ENCODE measurements around the gene FBXL16.

Gene FBXL16

DNA sequence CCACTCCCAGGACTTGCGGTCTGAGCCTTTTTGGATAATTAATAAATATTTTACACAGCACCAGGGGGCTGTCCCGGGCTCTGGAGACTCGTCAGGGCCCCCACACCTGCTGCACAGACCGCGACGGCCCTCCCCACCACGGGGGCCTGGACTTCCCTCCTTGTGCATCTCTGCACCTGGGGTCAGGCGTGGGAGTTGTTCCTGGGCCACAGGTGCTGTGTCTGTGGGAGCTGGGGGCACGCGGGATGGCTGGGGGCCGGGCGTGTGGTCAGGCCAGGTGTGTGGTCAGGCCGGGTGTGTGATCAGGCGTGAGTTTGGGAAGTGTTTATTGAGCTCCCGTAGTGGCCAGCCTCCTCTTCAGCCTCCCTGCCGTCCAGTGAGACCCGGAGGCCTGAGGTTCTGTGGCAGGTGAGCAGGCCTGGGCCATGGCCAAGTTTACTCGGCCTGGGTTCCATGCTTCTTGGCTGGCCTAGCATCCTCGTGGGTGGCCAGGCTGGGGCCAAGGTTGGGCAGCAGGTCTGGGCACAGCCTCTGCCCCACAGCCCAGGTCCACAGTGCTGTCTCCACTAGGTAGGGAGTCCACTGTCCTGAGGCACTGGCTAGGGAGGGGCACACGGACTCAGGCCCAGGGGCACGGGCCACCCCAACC lies 27.3 kb downstream of the FBXL16 start:
- TF ChIP-seq, protein P1, sequence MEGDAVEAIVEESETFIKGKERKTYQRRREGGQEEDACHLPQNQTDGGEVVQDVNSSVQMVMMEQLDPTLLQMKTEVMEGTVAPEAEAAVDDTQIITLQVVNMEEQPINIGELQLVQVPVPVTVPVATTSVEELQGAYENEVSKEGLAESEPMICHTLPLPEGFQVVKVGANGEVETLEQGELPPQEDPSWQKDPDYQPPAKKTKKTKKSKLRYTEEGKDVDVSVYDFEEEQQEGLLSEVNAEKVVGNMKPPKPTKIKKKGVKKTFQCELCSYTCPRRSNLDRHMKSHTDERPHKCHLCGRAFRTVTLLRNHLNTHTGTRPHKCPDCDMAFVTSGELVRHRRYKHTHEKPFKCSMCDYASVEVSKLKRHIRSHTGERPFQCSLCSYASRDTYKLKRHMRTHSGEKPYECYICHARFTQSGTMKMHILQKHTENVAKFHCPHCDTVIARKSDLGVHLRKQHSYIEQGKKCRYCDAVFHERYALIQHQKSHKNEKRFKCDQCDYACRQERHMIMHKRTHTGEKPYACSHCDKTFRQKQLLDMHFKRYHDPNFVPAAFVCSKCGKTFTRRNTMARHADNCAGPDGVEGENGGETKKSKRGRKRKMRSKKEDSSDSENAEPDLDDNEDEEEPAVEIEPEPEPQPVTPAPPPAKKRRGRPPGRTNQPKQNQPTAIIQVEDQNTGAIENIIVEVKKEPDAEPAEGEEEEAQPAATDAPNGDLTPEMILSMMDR (conservative IDR thresholded peaks at IDR 0.05) = no peak
- peak overlapping the region; percentile 91 for H3K27ac ChIP-seq

DNA sequence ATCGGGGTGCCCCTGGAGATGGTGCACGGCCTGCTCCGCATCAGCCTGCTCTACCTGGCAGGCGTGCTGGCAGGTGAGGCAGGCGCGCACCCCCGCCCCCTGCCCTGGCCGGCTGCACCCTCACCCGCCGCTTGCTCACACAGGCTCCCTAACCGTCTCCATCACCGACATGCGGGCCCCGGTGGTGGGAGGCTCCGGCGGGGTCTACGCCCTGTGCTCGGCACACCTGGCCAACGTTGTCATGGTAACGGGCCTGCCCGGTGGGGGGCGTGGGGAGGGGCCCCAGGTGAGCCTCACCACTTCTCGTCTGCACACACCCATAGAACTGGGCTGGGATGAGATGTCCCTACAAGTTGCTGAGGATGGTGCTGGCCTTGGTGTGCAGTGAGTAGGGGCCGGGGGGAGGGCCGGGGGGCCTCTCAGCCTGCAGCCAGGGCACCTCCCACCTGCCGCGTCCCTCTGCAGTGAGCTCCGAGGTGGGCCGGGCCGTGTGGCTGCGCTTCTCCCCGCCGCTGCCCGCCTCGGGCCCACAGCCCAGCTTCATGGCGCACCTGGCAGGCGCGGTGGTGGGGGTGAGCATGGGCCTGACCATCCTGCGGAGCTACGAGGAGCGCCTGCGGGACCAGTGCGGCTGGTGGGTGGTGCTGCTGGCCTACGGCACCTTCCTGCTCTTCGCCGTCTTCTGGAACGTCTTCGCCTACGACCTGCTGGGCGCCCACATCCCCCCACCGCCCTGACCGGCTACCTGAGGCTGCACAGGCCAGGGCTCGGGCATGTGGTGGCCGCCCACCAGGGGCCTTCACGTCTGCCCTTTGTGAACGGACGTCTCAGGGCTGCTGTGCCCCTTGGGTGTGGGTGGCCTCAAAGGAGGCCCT lies 28.0 kb downstream of the FBXL16 start:
- TF ChIP-seq, protein P1 (conservative IDR thresholded peaks at IDR 0.05) = no peak
- no peak overlapping the region for H3K27ac ChIP-seq

DNA sequence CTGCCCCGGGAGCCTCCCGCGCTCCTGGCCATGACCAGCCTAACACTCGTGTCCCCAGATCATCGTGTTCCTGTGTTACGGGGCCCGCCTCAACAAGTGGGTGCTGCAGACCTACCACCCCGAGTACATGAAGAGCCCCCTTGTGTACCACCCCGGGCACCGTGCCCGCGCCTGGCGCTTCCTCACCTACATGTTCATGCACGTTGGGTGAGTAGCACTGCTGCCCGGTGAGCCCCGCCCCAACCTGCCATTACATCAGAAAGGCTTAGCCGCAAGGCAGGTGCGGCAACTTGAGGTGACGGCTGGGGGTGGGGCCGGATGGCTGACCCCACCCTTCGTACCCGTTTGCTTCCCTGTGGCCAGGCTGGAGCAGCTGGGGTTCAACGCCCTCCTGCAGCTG lies 28.7 kb downstream of the FBXL16 start:
- no peak overlapping the region for H3K27ac ChIP-seq
- TF ChIP-seq, protein P1 (conservative IDR thresholded peaks at IDR 0.05) = no peak

DNA sequence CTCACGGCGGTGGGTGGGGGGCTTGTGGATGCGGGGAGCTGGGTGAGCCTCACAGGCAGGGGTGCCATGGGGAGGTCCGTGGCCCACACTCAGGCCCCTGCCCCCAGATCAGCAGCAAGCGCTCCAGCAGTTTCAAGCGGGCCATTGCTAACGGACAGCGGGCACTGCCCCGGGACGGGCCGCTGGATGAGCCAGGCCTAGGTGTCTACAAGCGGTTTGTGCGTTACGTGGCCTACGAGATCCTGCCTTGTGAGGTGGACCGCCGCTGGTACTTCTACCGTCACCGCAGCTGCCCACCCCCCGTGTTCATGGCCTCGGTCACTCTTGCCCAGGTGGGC lies 29.1 kb downstream of the FBXL16 start:
- peak overlapping the region; percentile 62; the same call in 1 of the 2 replicates for H3K27ac ChIP-seq
- TF ChIP-seq, protein P1 (conservative IDR thresholded peaks at IDR 0.05) = no peak

DNA sequence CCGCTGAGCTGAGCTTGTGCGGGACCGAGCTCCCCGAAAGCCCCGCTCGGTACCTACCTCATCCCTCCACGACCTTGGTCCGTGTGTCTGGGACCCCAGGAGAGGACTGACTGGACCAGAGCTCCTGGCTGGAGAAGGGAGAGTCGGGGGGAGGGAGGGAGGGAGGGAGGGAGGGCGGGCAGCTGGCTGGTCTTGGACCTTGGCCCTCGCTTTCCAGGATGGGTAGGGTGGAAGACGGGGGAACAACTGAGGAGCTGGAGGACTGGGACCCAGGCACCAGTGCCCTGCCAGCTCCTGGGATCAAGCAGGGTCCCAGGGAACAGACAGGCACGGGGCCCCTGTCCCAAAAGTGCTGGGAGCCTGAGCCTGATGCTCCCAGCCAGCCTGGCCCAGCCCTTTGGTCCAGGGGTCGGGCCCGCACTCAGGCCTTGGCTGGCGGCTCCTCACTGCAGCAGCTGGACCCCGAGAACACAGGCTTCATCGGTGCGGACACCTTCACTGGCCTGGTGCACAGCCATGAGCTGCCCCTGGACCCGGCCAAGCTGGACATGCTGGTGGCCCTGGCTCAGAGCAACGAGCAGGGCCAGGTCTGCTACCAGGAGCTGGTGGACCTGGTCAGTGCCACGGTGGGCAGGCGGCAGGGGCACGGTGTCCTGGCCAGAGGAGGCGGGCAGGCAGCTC lies 29.6 kb downstream of the FBXL16 start:
- TF ChIP-seq, protein P1 (conservative IDR thresholded peaks at IDR 0.05) = no peak
- H3K27ac ChIP-seq = peak overlapping the region; percentile 62

DNA sequence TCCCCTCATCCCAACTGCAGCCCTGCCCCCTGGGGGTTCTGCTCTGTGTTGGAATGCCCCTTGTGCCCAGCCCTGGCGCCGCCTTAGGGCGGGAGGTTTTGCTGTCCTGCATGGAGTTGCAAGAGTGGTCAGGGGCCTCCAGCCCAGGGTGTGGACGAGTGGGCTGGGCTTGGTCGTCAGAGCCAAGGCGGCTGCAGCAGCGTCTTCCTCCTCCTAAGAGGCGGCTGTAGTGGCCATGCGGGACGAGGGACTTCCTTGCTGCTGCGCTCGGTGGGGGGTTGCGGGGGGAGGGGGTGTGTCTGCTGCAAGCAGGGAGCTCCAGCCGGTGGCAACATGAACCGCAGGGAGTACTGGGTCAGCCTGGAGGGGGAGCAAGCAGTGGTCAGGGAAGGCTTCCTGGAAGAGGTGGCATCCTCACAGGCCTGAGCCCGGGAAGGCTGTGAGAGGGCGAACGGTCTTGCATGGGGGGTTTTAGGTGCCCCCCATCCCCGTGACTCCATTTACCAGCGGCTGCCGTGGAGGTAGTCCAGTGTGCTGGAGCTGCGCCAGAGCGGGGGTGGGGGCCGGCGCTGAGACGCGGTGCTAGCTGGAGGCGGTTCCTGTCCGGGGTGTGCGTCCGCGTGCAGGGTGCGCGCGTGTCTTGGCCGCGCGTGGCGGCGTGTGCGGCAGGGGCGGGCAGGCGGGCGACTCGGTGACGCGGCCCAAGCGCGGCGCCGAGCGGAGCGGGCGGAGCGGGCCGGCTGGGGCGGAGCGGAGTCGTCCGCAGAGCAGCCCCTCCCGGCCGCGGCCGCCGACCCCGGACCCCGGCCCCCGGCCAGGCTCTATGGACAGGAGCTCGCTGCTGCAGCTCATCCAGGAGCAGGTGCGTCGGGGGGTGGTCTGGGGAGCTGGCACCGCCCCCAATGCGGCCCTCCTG lies 30.4 kb downstream of the FBXL16 start, which contains the start of gene RHBDL1:
Gene RHBDL1, plus strand, starts transcription at position 704 of the 916 bp plus-strand sequence. Its CDS starts 120 bp downstream, at position 824.
- TF ChIP-seq, protein P1 (conservative IDR thresholded peaks at IDR 0.05) = no peak
- H3K27ac ChIP-seq = peak within 1 kb of the TSS; percentile 62
